K562 (cell line): ENCODE results near the gene EXT2. TPM values are rescaled to one million over a fixed set of nuclear protein-coding genes. Genes with fewer than 3 reads are reported as not detected.
A peak's percentile ranks its signal among the peaks of the same experiment; 100 is the strongest.

Source experiments
- ATAC-seq: fragments of 200-7000 bp; cut with Tn5 transposase; 3 replicates; pipeline ENCODE4 v1.9.1; 2020; ENCODE audit warnings: moderate library complexity
- BruUV-seq: library from RNA; stranded (reverse); fragments of 400-500 nt; replicated peaks from 2 replicates; lab custom pipeline; 2021; lab: Mats Ljungman, UMichigan
- CTCF ChIA-PET: fragments of 300-600 bp; formaldehyde crosslinking; extraction: SDS; loops from one replicate; lab custom pipeline; 2021; ENCODE audit warnings: low intra/inter-chr PET ratio; lab: Yijun Ruan, JAX
- POLR2A ChIA-PET: fragments of 300-600, 350-650 bp; sonication (Branson Sonifier 250); formaldehyde crosslinking; extraction: SDS; loops from one replicate; lab custom pipeline; 2021; ENCODE audit warnings: antibody characterized with exemption, inconsistent platforms; lab: Yijun Ruan, JAX
- DNase-seq, 4 experiments: peaks; one replicate each; pipeline versions ENCODE4 v3.0.0 to v3.0.0-alpha.2; 2011 to 2018; ENCODE audit warnings: low spot score in 3 of 4, mixed read lengths in 3 of 4; ENCODE audit errors: extremely low read depth in 1 of 4
- FAIRE-seq: peaks from 2 replicates; lab custom pipeline; 2011; peaks lifted over from hg19 to GRCh38; lab: Jason Lieb, UNC
- H2AFZ ChIP-seq: 2 replicates; pipeline ENCODE4 v1.6.0; 2011; ENCODE audit warnings: low read depth, low read length, control low read depth, inconsistent platforms
- H3K27ac ChIP-seq: fragments of 200-600 bp; 3 replicates; pipeline ENCODE4 v1.8.0; 2011; ENCODE audit warnings: low read depth, mild to moderate bottlenecking, control low read depth, inconsistent platforms, low read length, moderate library complexity, mixed read lengths; ENCODE audit errors: extremely low read depth
- H3K27me3 ChIP-seq, 2 experiments: fragments of 300-600 bp in 1 of 2; 2 replicates in 1 of 2; 3 replicates in 1 of 2; pipeline versions ENCODE4 v1.6.0 to v1.8.0; 2011; ENCODE audit warnings: inconsistent platforms in 2 of 2, low read length in 2 of 2, mild to moderate bottlenecking in 1 of 2, mixed read lengths in 1 of 2, moderate library complexity in 1 of 2; ENCODE audit not compliant: control insufficient read depth in 2 of 2, insufficient read depth in 2 of 2
- H3K36me3 ChIP-seq: fragments of 300-600 bp; 3 replicates; pipeline ENCODE4 v1.8.0; 2011; ENCODE audit warnings: mild to moderate bottlenecking, low read length, inconsistent platforms; ENCODE audit not compliant: control insufficient read depth, insufficient read depth
- H3K4me1 ChIP-seq, 2 experiments: fragments of 200-600 bp in 1 of 2; replicated peaks in 1 of 2; 2 replicates in 1 of 2; 3 replicates in 1 of 2; pipeline versions ENCODE4 v1.5.1 to v1.8.0; 2011; ENCODE audit warnings: inconsistent platforms in 2 of 2, low read length in 2 of 2, mild to moderate bottlenecking in 1 of 2, mixed read lengths in 1 of 2, moderate library complexity in 1 of 2; ENCODE audit not compliant: control insufficient read depth in 2 of 2, insufficient read depth in 2 of 2
- H3K4me2 ChIP-seq: 2 replicates; pipeline ENCODE4 v1.6.1; 2011; ENCODE audit warnings: low read length, control low read depth, inconsistent platforms, mixed read lengths; ENCODE audit not compliant: insufficient read depth
- H3K4me3 ChIP-seq: fragments of 200-600 bp; sonication (generic), shearing (Covaris generic); 2 replicates; pipeline ENCODE4 v1.5.1; 2016; ENCODE audit warnings: control low read depth, inconsistent platforms
- H3K79me2 ChIP-seq: fragments of 200-600 bp; 3 replicates; pipeline ENCODE4 v1.8.0; 2011; ENCODE audit warnings: low read length, inconsistent platforms; ENCODE audit not compliant: control insufficient read depth, insufficient read depth
- H3K9ac ChIP-seq, 2 experiments: 2 replicates each; pipeline versions ENCODE4 v1.6.0 to v1.6.1; 2011; ENCODE audit warnings: low read depth in 2 of 2, low read length in 2 of 2, control low read depth in 1 of 2, inconsistent platforms in 1 of 2, mild to moderate bottlenecking in 1 of 2, mixed read lengths in 1 of 2; ENCODE audit not compliant: insufficient read depth in 1 of 2
- H3K9me1 ChIP-seq: one replicate; pipeline ENCODE4 v1.6.0; 2011; ENCODE audit warnings: inconsistent platforms, mild to moderate bottlenecking, low read length, moderate library complexity; ENCODE audit not compliant: control insufficient read depth, insufficient read depth
- H3K9me3 ChIP-seq: replicated peaks from 2 replicates; pipeline ENCODE4 v1.5.1; 2011; ENCODE audit warnings: low read depth, low read length, inconsistent platforms; ENCODE audit not compliant: control insufficient read depth, insufficient read depth
- H4K20me1 ChIP-seq: replicated peaks from 2 replicates; pipeline ENCODE4 v1.6.1; 2011; ENCODE audit warnings: low read length, inconsistent platforms, mixed read lengths; ENCODE audit not compliant: control insufficient read depth, insufficient read depth
- BRD4 ChIP-seq: fragments of 200-600 bp; sonication (generic); IDR thresholded peaks from 2 replicates; pipeline ENCODE4 v1.6.1; 2017; ENCODE audit warnings: inconsistent platforms
- E2F4 ChIP-seq: sonication (generic); formaldehyde crosslinking; IDR thresholded peaks from 2 replicates; pipeline ENCODE4 v1.8.0; 2022; ENCODE audit warnings: mild to moderate bottlenecking, low read depth, missing genetic modification reagents
- ERF ChIP-seq: fragments of 450-650 bp; formaldehyde crosslinking; IDR thresholded peaks from 2 replicates; pipeline ENCODE4 v1.4.0; 2020; ENCODE audit warnings: mild to moderate bottlenecking, mixed read lengths
- ESRRA ChIP-seq: fragments of 450-650 bp; IDR thresholded peaks from 2 replicates; pipeline ENCODE4 v1.6.1; 2014; ENCODE audit warnings: low read depth, mild to moderate bottlenecking, moderate library complexity, borderline replicate concordance
- EZH2 ChIP-seq: IDR thresholded peaks from 2 replicates; pipeline ENCODE4 v1.6.1; 2012; ENCODE audit warnings: low read depth, mild to moderate bottlenecking, inconsistent platforms, low read length, borderline replicate concordance
- GTF2E2 ChIP-seq: fragments of 200-800 bp; sonication (Bioruptor generic); IDR thresholded peaks from 2 replicates; pipeline ENCODE4 v1.6.1; 2016; ENCODE audit warnings: missing genetic modification characterization, missing compliant biosample characterization
- GTF2F1 ChIP-seq: IDR thresholded peaks from 2 replicates; pipeline ENCODE4 v1.6.1; 2011; ENCODE audit warnings: low read depth, low read length, improper control_type of control experiment
- IRF9 ChIP-seq: fragments of 450-650 bp; IDR thresholded peaks from 2 replicates; pipeline ENCODE4 v1.6.1; 2016; ENCODE audit warnings: missing biosample characterization, missing genetic modification characterization
- MLLT1 ChIP-seq, 2 experiments: fragments of 450-650 bp; IDR thresholded peaks; 2 replicates each; pipeline ENCODE4 v1.6.1; 2016
- TAF1 ChIP-seq: IDR thresholded peaks from 2 replicates; pipeline ENCODE4 v1.6.1; 2011; ENCODE audit warnings: mild to moderate bottlenecking, low read length, moderate library complexity; ENCODE audit not compliant: insufficient read depth, control insufficient read depth, severe bottlenecking; ENCODE audit errors: extremely low read depth
- TCF3 ChIP-seq: sonication (generic); formaldehyde crosslinking; IDR thresholded peaks from 2 replicates; pipeline ENCODE4 v1.4.0; 2020; ENCODE audit warnings: mild to moderate bottlenecking, missing genetic modification reagents
- TEAD1 ChIP-seq, 2 experiments: fragments of 450-650 bp in 1 of 2; sonication (generic) in 1 of 2; formaldehyde crosslinking; IDR thresholded peaks; 2 replicates each; pipeline versions ENCODE4 v1.4.0 to v1.8.0; 2020 to 2022; ENCODE audit warnings: mild to moderate bottlenecking in 2 of 2, missing genetic modification reagents in 1 of 2
- TEAD4 ChIP-seq, 2 experiments: sonication (generic) in 1 of 2; formaldehyde crosslinking in 1 of 2; IDR thresholded peaks; 2 replicates each; pipeline versions ENCODE4 v1.6.1 to v1.8.0; 2012 to 2022; ENCODE audit warnings: borderline replicate concordance in 1 of 2, inconsistent platforms in 1 of 2, low read length in 1 of 2, mild to moderate bottlenecking in 1 of 2, missing genetic modification reagents in 1 of 2
- THRAP3 ChIP-seq: fragments of 450-650 bp; IDR thresholded peaks from 2 replicates; pipeline ENCODE4 v1.6.1; 2016; ENCODE audit warnings: mild to moderate bottlenecking, inconsistent platforms, borderline replicate concordance
- ZFPM2 ChIP-seq: fragments of 250-450 bp; sonication (Bioruptor Pico); IDR thresholded peaks from 2 replicates; pipeline ENCODE4 v1.5.1; 2022; ENCODE audit warnings: mild to moderate bottlenecking
- ZNF134 ChIP-seq: fragments of 250-450 bp; sonication (Bioruptor Pico); conservative IDR thresholded peaks from 2 replicates; pipeline ENCODE4 v1.4.0; 2020
- ZNF354B ChIP-seq: fragments of 250-450 bp; sonication (Bioruptor Pico); IDR thresholded peaks from 2 replicates; pipeline ENCODE4 v1.4.0; 2020
- ZNF507 ChIP-seq: conservative IDR thresholded peaks from 2 replicates; pipeline ENCODE4 v1.6.1; 2017; ENCODE audit warnings: missing genetic modification characterization, missing compliant biosample characterization
- WGBS: fragments of 100-300 bp; shearing (Covaris generic); methylation state at CpG from one replicate; pipeline ENCODE4 v1.1.6; 2016; ENCODE audit warnings: low coverage, mixed read lengths; ENCODE audit not compliant: insufficient coverage; ENCODE audit errors: missing lambda C conversion rate; 5-methylcytosine and 5-hydroxymethylcytosine counted together
- in situ Hi-C: fragments of 300-500 bp; cut with MboI; formaldehyde crosslinking; loops from 4 replicates; pipeline ENCODE4 v1.15.0; 2018; ENCODE audit warnings: inconsistent platforms, mixed read lengths
- intact Hi-C: fragments of 100-400 bp; cut with micrococcal nuclease; formaldehyde crosslinking; loops from 2 replicates; pipeline ENCODE4 v1.14.2; 2022
- polyA plus RNA-seq, 8 experiments: library from polyadenylated mRNA; depleted of rRNA in 4 of 8; stranded (reverse) in 5 of 8; unstranded in 3 of 8; fragments of >200 nt; fragmentation: Nextera tagmentation in 2 of 8; fragmentation: Illumina TruSeq in 1 of 8; extraction: Ambion mirVana in 2 of 8; extraction: Trizol in 1 of 8; gene quantifications; 2 replicates each; pipeline versions ENCODE4 v1.2.1 to v1.2.3, GENCODE V29; 2011 to 2014; ENCODE audit warnings: inconsistent platforms in 1 of 8, missing spikeins in 1 of 8
- total RNA-seq, 7 experiments: library from RNA; depleted of rRNA in 6 of 7; stranded (reverse); fragments of >200 nt in 6 of 7; fragmentation: Illumina TruSeq in 2 of 7; extraction: Trizol in 2 of 7; gene quantifications; 2 replicates each; pipeline versions ENCODE4 v1.2.1 to v1.2.3, GENCODE V29; 2011 to 2021; ENCODE audit warnings: low replicate concordance in 1 of 7

Gene EXT2
- total and polyA plus RNA-seq, 9 of the 15 experiments (the other 6 are each of a cell fraction or from before 2014, with no cell fraction given), result 7.5 to 52.1 (median 38.1) TPM

- ATAC-seq, result peak; percentile 94
- no peak overlapping the region for H3K27ac ChIP-seq
- no peaks in the 10 kb centered on the region for H3K79me2 ChIP-seq
- intact Hi-C loops, result loop anchor here (1.0 to 10.0 kb wide), 7 partner anchors 40 to 330 kb away; no protein-coding TSS in a partner anchor
- no peaks in the 10 kb centered on the region for H3K27me3 ChIP-seq
- CTCF ChIA-PET, result interaction anchor here (1.0 to 3.4 kb wide), 5 partner anchors 196 to 332 kb away, joined by 3 to 17 read pairs (median 5); no protein-coding TSS in a partner anchor
- H3K9ac ChIP-seq, result peak overlapping the region in 1 of 2 experiments; percentile 24; a peak in 2 of 4 replicates
- 33% methylated on average over 9 of the region's 10 CpGs for WGBS
- peak overlapping the region; percentile 26; the same call in 1 of the 2 replicates for H2AFZ ChIP-seq
- BruUV-seq, result no TSS peak
- in situ Hi-C loops, result loop anchor here (5.0 kb wide), 2 partner anchors 251 to 331 kb away; no protein-coding TSS in a partner anchor
- H3K4me3 ChIP-seq, result no peak overlapping the region
- peak; percentile 96 for FAIRE-seq
- POLR2A ChIA-PET, result interaction anchor here (1.2 kb wide), 1 partner anchor 250 kb away, joined by 5 read pairs; no protein-coding TSS in a partner anchor
- no peaks in the 10 kb centered on the region for H3K9me3 ChIP-seq
- no peaks in the 10 kb centered on the region for H4K20me1 ChIP-seq
- no peaks in the 10 kb centered on the region for H3K36me3 ChIP-seq
- no peak overlapping the region for H3K4me2 ChIP-seq
- H3K9me1 ChIP-seq, result no peaks in the 10 kb centered on the region
- peaks cover 7 to 13% of the 10 kb centered on the region in 2 experiments; a peak in 4 of 5 replicates for H3K4me1 ChIP-seq
- DNase-seq, result peak; percentile 85 to 86 (median 86)
- TF ChIP-seq TEAD1 (CRISPR knock-in tag; IDR thresholded peaks at IDR 0.05) (no peak), TEAD4 (IDR thresholded peaks at IDR 0.05; ENCODE audit: low read length) (no peak), TEAD4 (CRISPR knock-in tag; IDR thresholded peaks at IDR 0.05; ENCODE audit: borderline replicate concordance) (no peak), THRAP3 (no peak), GTF2E2 (tag) (no peak), ZNF507 (tag) (no peak), E2F4 (CRISPR knock-in tag) (no peak), ERF (CRISPR knock-in tag) (no peak), ZNF134 (CRISPR knock-in tag) (no peak), TCF3 (CRISPR knock-in tag) (no peak), MLLT1 (IDR thresholded peaks at IDR 0.05) (no peak), ESRRA (no peak), GTF2F1 (no peak), BRD4 (no peak), EZH2 (no peak), ZNF354B (CRISPR knock-in tag) (no peak), TAF1 (no peak), ZFPM2 (CRISPR knock-in tag) (no peak), IRF9 (tag) (no peak)
Observed at GRCh38 chr11:44286268-44286880, 190.9 kb downstream of the EXT2 start.
